RKO (cell line): ENCODE data around the gene WSB2.

Experiments
- DNase-seq: peaks from one replicate; pipeline ENCODE4 v3.0.0-alpha.2; 2016; ENCODE audit warnings: low spot score

Gene WSB2

DNA sequence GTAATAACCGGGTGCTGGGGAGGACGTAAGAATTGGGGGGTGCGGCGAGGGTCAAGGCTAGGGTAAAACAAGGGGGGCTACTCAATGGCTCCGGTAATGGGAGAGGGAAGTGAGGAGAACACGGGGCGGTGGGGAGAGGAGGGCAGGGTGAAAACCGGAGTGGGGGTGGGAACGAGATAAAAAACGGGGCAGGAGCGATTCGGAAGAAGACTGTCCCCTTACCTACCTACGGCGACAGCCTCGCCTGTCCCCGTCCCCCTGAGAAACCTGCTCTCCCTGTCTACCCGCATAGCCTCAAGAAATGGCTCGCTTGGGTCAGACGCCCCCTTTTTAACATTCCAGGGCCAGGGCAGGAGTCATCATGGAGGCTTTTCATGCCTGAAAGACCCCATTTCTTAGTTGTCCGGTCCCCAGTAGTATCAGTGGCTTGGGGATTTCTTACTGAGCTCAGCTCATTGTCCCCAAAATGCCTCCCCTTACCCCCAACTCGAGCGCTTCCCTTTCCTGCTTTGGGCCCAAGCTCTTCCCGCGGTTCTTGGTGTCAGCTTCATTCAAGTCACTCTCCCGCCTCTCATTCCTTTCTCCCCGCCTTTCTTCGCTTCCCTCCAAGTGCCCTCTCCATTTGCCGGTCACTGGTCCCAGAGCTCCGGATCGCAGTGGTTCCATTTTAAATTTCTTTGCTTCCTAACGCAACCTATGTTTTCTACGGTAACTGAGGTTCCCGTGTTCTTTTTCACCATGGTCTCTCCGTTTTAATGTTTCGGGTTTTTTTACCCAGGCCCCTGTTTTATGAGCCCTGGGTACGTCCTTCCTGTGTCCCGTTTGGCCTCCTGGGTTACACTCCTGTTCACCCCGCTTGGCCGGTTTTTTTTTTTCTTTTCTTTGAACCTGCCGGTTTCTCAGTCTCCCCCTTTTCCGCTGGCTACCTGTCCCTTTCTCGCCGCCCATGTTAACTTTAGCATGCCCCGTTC is 1.2 kb upstream of the WSB2 start:
- peak; percentile 72 for DNase-seq

GRCh38 chr12:118060301-118061010 is 523 bp downstream of the WSB2 start:
- peak; percentile 21 for DNase-seq

- peak; percentile 44 for DNase-seq
Observed at GRCh38 chr12:118059341-118060191, 1.4 kb downstream of the WSB2 start.

DNA sequence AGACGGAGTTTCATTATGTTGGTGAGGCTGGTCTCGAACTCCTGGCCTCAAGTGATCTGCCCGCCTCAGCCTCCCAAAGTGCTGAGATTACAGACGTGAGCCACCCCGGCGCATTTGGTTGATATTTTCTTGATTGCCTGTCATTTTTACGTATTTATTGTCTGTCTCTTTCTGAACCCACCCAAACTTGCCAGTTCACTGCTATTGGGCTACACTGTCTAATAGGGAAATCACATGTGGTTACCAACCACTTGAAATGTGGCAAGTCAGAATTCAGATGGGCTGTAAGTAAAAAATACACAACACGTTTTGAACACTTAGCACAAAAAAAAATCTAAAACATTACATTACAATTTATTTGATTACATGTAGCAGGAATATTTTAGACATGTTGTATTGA is 2.1 kb downstream of the WSB2 start:
- DNase-seq: no peak

- DNase-seq: no peak
Observed at GRCh38 chr12:118058227-118058626, 2.8 kb downstream of the WSB2 start.

DNA sequence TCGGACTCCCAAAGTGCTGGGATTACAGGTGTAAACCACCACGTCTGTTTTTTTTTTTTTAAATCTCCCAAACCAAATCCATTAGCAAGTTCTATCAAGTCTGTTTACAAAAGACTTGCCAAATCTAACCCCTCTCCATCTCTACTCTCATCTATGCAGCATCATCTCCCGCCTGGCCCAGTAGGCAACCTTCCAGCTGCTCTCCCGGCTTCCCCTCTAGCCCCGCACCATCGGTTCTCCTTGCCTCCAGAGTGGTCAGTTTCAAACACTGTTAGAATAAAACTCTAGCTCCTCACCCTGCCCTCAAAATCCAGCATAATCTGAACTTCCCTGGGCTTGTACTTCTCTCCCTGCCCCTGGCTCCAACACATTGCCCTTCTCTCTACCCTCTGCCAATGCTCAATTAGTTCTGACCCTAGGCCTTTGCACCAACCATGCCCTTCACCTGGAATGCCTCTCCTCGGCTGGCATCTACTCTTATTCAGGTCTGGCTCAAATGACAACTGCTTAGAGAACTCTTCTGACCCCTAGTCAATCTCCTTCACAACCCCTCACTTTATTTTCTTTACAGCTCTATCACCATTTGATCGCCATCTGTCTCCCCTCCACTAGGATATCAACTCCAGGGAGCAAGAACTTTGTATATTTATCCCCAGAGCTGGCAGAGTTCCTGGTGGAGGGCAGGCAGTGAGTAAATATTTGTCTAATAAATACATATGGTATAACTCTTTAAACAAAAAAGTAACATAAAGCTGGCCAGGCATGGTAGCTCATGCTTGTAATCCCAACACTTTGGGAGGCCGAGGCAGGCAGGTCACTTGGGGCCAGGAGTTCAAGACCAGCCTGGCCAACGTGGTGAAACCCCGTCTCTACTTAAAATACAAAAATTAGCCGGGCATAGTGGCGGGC is 4.9 kb downstream of the WSB2 start:
- no peak for DNase-seq

GRCh38 chr12:118055144-118055557 is 5.8 kb downstream of the WSB2 start:
- peak; percentile 78 for DNase-seq

DNA sequence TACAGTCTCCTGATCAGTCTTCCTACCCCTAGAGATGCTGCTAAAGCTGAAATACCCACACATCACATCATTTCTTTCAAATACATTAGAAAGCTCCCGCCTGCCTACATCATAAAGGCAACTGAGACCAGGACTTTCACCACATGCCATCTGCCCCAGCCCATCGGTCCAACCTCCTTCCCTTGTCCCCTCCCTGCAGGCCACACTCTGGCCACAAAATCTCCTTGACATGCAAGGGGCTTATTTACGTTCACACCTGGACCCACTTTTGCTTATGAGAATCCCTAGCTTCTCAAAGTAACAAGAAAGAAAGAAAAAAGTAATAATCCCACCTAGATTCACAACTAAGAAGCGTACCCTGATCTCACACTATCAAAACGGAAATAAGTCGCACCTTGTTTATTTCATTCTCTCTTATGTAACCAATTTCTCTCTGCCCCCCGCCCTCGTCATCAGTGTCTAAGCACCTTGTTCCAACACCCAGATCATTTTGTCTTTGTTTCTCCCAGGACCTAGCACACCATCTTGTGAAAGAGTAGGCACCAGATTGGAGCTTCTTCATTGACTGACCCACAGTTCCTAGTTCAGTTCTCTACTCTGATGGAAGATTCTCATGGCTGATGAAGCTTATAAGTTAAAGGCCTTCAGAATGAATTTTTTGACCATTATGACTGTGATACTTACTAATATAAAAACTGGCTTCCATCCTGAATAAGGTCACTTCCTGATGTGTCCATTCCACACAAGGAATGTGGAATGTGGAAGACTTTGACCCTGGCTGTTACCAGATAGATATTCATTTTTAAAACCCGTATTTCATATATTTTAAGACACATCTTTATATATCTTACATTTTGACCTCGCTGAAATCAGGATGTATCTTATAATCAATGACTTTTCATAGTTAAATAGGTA is 7.7 kb downstream of the WSB2 start:
- no peak for DNase-seq

- DNase-seq: peak; percentile 94
Observed at GRCh38 chr12:118052324-118053070, 8.5 kb downstream of the WSB2 start.

- no peak for DNase-seq
Observed at GRCh38 chr12:118050972-118051910, 9.7 kb downstream of the WSB2 start.

DNA sequence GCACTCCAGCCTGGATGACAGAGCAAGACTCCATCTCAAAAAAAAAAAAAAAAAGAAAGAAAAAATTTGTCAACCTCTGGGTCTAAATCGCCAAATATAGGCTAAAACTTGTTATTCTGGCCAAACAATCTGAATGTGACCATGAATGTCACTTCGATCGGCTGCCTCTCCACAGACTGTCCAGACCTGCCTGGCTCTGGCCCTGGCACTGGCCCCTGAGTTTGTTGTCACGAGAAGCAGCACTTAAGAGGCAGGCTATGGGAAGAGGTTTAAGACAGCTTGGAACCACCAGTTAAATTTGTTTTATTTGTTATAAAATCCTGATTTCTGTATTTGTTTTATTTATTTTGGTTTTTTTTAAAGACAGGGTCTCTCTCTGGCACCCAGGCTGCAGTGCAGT is 14.5 kb downstream of the WSB2 start:
- no peak for DNase-seq

GRCh38 chr12:118044577-118044976 is 16.4 kb downstream of the WSB2 start:
- no peak for DNase-seq

GRCh38 chr12:118044075-118044474 is 16.9 kb downstream of the WSB2 start:
- no peak for DNase-seq

- DNase-seq: no peak
Observed at GRCh38 chr12:118042091-118042490, 18.9 kb downstream of the WSB2 start.

- no peak for DNase-seq
Observed at GRCh38 chr12:118038137-118038536, 22.8 kb downstream of the WSB2 start.

DNA sequence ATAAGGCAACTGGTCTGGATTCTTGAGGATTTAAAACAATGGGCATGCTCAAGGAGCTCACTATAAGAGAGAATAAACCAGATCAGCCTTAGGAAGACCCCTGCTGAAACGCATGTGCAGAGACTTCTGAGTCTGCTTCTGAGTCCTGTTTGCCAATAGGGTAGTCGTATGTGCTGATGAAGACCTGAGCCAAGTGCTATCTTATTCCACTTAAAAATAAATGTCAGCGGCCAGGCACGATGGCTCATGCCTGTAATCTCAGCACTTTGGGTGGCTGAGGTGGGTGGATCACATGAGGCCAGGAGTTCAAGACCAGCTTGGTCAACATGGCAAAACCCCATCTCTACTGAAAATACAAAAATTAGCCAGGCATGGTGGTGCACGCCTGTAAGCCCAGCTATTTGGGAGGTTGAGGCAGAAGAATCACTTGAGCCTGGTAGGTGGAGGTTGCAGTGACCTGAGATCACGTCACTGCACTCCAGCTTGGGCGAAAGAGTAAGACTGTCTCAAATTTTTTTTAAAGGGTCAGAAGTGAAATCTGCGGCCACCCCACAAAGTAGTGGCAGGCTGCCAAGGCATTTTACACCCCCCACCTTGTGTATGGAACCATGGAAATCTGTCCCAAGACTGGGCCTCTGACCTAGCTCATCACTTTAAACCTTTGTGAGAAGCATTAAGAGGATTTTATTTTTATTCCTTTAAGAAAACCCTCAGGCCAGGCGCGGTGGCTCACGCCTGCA is 24.1 kb downstream of the WSB2 start:
- no peak for DNase-seq
